DOHH2 (cell line): ENCODE results near the gene CEP55.

Experiments
- H3F3A ChIP-seq: fragments of 200-600 bp; sonication (generic), shearing (Covaris generic); 2 replicates; pipeline ENCODE4 v1.6.0; 2016; ENCODE audit warnings: antibody characterized with exemption, mild to moderate bottlenecking; ENCODE audit not compliant: control insufficient read depth, insufficient read depth
- H3K27ac ChIP-seq: fragments of 200-600 bp; sonication (generic); 2 replicates; pipeline ENCODE4 v1.5.1; 2014; ENCODE audit warnings: low read depth, mild to moderate bottlenecking, low read length, moderate library complexity
- H3K27me3 ChIP-seq: fragments of 200-600 bp; sonication (generic); 2 replicates; pipeline ENCODE4 v1.6.1; 2014; ENCODE audit warnings: mild to moderate bottlenecking, low read length, mixed read lengths; ENCODE audit not compliant: control insufficient read depth
- H3K36me3 ChIP-seq: fragments of 200-600 bp; sonication (generic); 2 replicates; pipeline ENCODE4 v1.6.1; 2014; ENCODE audit warnings: mild to moderate bottlenecking, low read length, moderate library complexity, mixed read lengths; ENCODE audit not compliant: control insufficient read depth
- H3K4me1 ChIP-seq: fragments of 200-600 bp; sonication (generic); 2 replicates; pipeline ENCODE4 v1.6.1; 2014; ENCODE audit warnings: mild to moderate bottlenecking, low read length, mixed read lengths; ENCODE audit not compliant: control insufficient read depth
- H3K4me2 ChIP-seq: fragments of 200-600 bp; sonication (generic); 2 replicates; pipeline ENCODE4 v1.6.0; 2014; ENCODE audit warnings: mild to moderate bottlenecking, low read length, moderate library complexity
- H3K4me3 ChIP-seq: fragments of 200-600 bp; sonication (generic); 2 replicates; pipeline ENCODE4 v1.5.1; 2014; ENCODE audit warnings: mild to moderate bottlenecking, low read length, mixed read lengths
- H3K79me2 ChIP-seq: fragments of 200-600 bp; sonication (generic); 2 replicates; pipeline ENCODE4 v1.6.1; 2014; ENCODE audit warnings: mild to moderate bottlenecking, low read length, mixed read lengths; ENCODE audit not compliant: control insufficient read depth
- H3K9me2 ChIP-seq: fragments of 200-600 bp; sonication (generic); replicated peaks from 2 replicates; pipeline ENCODE4 v1.6.1; 2014; ENCODE audit warnings: mild to moderate bottlenecking, low read length, mixed read lengths; ENCODE audit not compliant: control insufficient read depth
- H3K9me3 ChIP-seq: fragments of 200-600 bp; sonication (generic); 2 replicates; pipeline ENCODE4 v1.6.1; 2014; ENCODE audit warnings: antibody characterized with exemption, low read length, mixed read lengths; ENCODE audit not compliant: control insufficient read depth, insufficient read depth
- H4K20me1 ChIP-seq: fragments of 200-600 bp; sonication (generic); 2 replicates; pipeline ENCODE4 v1.6.0; 2014; ENCODE audit warnings: low read depth, mild to moderate bottlenecking, antibody characterized with exemption, low read length, moderate library complexity; ENCODE audit not compliant: control insufficient read depth, insufficient read depth
- EZH2phosphoT487 ChIP-seq: fragments of 200-600 bp; sonication (generic); IDR thresholded peaks from 2 replicates; pipeline ENCODE4 v1.6.1; 2017; ENCODE audit warnings: borderline replicate concordance, mild to moderate bottlenecking, antibody characterized with exemption, low read length, moderate library complexity, mixed read lengths
- TF ChIP-seq, protein P1 (sequence below): fragments of 200-600 bp; sonication (generic); IDR thresholded peaks from one replicate; pipeline ENCODE4 v1.5.1; 2014; ENCODE audit warnings: antibody characterized with exemption, mild to moderate bottlenecking, low read depth, low read length; ENCODE audit not compliant: poor library complexity, severe bottlenecking

CEP55 gene

GRCh38 chr10:93494494-93494893 is 1.9 kb upstream of the CEP55 start:
- Histone ChIP-seq H3K27me3 (0 out of 2 replicates have a peak, but pooled peaks cover 3% of the 10 kb centered on the region), H3K36me3 (peaks cover 13% of the 10 kb centered on the region), H3K4me3 (no peak overlapping the region), H4K20me1 (no peaks in the 10 kb centered on the region), H3K9me3 (no peaks in the 10 kb centered on the region), H3F3A (no peaks in the 10 kb centered on the region), H3K4me1 (peaks cover 25% of the 10 kb centered on the region), H3K9me2 (no peaks in the 10 kb centered on the region), H3K27ac (no peak overlapping the region), H3K4me2 (no peak overlapping the region), H3K79me2 (peaks cover 30% of the 10 kb centered on the region)
- TF ChIP-seq, protein P1, sequence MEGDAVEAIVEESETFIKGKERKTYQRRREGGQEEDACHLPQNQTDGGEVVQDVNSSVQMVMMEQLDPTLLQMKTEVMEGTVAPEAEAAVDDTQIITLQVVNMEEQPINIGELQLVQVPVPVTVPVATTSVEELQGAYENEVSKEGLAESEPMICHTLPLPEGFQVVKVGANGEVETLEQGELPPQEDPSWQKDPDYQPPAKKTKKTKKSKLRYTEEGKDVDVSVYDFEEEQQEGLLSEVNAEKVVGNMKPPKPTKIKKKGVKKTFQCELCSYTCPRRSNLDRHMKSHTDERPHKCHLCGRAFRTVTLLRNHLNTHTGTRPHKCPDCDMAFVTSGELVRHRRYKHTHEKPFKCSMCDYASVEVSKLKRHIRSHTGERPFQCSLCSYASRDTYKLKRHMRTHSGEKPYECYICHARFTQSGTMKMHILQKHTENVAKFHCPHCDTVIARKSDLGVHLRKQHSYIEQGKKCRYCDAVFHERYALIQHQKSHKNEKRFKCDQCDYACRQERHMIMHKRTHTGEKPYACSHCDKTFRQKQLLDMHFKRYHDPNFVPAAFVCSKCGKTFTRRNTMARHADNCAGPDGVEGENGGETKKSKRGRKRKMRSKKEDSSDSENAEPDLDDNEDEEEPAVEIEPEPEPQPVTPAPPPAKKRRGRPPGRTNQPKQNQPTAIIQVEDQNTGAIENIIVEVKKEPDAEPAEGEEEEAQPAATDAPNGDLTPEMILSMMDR: no peak
- no peak for TF ChIP-seq EZH2phosphoT487

DNA sequence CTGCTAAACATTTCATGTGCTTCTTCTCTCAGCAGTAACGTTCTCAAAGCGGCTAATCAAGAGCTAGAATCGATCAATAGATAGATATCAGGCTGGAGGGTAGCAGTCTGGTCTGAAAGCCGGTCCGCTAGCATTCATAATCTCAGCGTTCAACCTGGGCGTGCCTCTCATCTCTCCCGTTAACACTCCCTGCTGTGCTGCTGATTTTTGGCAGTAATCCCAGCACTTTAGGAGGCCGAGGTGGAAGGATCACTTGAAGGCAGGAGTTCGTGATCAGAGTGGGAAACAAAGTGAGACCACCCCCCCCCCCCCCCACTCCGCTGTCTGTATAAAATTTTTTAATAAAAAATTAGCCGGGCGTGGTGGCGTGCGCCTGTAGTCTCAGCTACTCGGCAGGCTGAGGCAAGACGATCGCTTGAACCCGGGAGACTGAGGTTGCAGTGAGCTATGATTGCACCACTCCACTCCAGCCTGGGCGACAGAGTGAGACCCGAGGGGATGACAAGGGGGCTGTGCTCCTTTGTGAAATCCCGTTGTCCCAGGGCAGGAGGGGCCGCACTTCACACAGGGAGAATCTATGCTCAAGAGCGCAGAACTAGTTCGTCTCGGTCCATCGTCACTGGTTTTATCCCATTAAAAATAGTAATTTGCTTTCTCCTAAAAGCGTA is 624 bp upstream of the CEP55 start:
- no peaks in the 10 kb centered on the region for H3K27me3 ChIP-seq
- H4K20me1 ChIP-seq: no peaks in the 10 kb centered on the region
- peak overlapping the region; percentile 80 for H3K4me3 ChIP-seq
- no peaks in the 10 kb centered on the region for H3F3A ChIP-seq
- no peaks in the 10 kb centered on the region for H3K9me2 ChIP-seq
- H3K36me3 ChIP-seq: peaks cover 26% of the 10 kb centered on the region
- no peaks in the 10 kb centered on the region for H3K9me3 ChIP-seq
- peaks cover 25% of the 10 kb centered on the region for H3K4me1 ChIP-seq
- peak overlapping the region; percentile 80 for H3K4me2 ChIP-seq
- no peak for TF ChIP-seq EZH2phosphoT487
- TF ChIP-seq, protein P1: no peak
- H3K27ac ChIP-seq: no peak overlapping the region
- peaks cover 43% of the 10 kb centered on the region for H3K79me2 ChIP-seq

DNA sequence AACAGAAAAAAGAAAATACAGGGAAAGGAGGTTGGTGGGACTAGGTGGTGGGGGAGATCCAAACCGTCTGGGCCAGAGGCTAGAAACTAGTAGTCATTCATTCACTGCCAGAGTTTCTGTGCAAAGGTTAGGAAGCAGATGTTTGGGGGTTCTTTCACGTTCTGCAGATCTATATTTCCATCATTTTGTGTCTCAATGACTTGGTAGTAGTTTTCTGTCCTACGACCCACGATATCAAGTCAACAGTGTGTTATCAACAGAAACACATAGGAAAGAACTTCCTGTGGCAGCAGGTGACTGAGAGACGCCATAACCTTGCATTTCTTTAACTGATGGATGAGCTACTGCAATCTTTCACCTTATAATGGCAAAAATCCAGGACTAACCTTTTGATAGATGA is 1.8 kb downstream of the CEP55 start:
- Histone ChIP-seq H3K9me3 (no peaks in the 10 kb centered on the region), H3K27me3 (no peaks in the 10 kb centered on the region), H3K36me3 (peaks cover 43% of the 10 kb centered on the region), H3K4me3 (peak overlapping the region; percentile 80), H4K20me1 (no peaks in the 10 kb centered on the region), H3F3A (0 out of 2 replicates have a peak, but pooled peaks cover 7% of the 10 kb centered on the region), H3K79me2 (peaks cover 58% of the 10 kb centered on the region), H3K4me2 (peak overlapping the region; percentile 62), H3K27ac (no peak overlapping the region), H3K9me2 (no peaks in the 10 kb centered on the region), H3K4me1 (peaks cover 25% of the 10 kb centered on the region)
- TF ChIP-seq EZH2phosphoT487: no peak
- TF ChIP-seq, protein P1: no peak
